Measurements from ENCODE around the gene ERICH2.

ERICH2 gene

GRCh38 chr2:170817093-170818035, 47.2 kb downstream of the ERICH2 start:
- DNase-seq (ENCODE audit: low read depth in 3 of 3): no peak

GRCh38 chr2:170818036-170818751, 48.0 kb downstream of the ERICH2 start:
- DNase-seq (ENCODE audit: low read depth in 3 of 3): no peak

GRCh38 chr2:170818752-170819470, 48.7 kb downstream of the ERICH2 start:
- DNase-seq (ENCODE audit: low read depth in 3 of 3): no peak

- no peak for DNase-seq (ENCODE audit: low read depth in 3 of 3)
These were observed 49.8 kb downstream of the ERICH2 start for GRCh38 chr2:170819680-170820664.

- DNase-seq (ENCODE audit: low read depth in 3 of 3): no peak
These were observed 50.8 kb downstream of the ERICH2 start for GRCh38 chr2:170820757-170821530.

- no peak for DNase-seq (ENCODE audit: low read depth in 3 of 3)
These were observed 51.5 kb downstream of the ERICH2 start for GRCh38 chr2:170821531-170822289.

GRCh38 chr2:170822290-170823087, 52.3 kb downstream of the ERICH2 start:
- no peak for DNase-seq (ENCODE audit: low read depth in 3 of 3)

- DNase-seq (ENCODE audit: low read depth in 3 of 3): no peak
These were observed 53.1 kb downstream of the ERICH2 start for GRCh38 chr2:170823088-170823897.

- DNase-seq (ENCODE audit: low read depth in 3 of 3): no peak
These were observed 53.7 kb downstream of the ERICH2 start for GRCh38 chr2:170823898-170824215.

GRCh38 chr2:170824526-170825015, 54.4 kb downstream of the ERICH2 start:
- no peak for DNase-seq (ENCODE audit: low read depth in 3 of 3)

GRCh38 chr2:170827841-170828532, 57.8 kb downstream of the ERICH2 start:
- no peak for DNase-seq (ENCODE audit: low read depth in 3 of 3)

- no peak for DNase-seq (ENCODE audit: low read depth in 3 of 3)
These were observed 58.3 kb downstream of the ERICH2 start for GRCh38 chr2:170828533-170828916.

GRCh38 chr2:170829036-170829435, 58.9 kb downstream of the ERICH2 start:
- no peak for DNase-seq (ENCODE audit: low read depth in 3 of 3)

GRCh38 chr2:170830166-170830565, 60.0 kb downstream of the ERICH2 start:
- no peak for DNase-seq (ENCODE audit: low read depth in 3 of 3)

- no peak for DNase-seq (ENCODE audit: low read depth in 3 of 3)
These were observed 60.9 kb downstream of the ERICH2 start for GRCh38 chr2:170831115-170831514.

GRCh38 chr2:170836027-170836426, 65.8 kb downstream of the ERICH2 start:
- DNase-seq (ENCODE audit: low read depth in 3 of 3): no peak

- no peak for DNase-seq (ENCODE audit: low read depth in 3 of 3)
These were observed 70.6 kb downstream of the ERICH2 start for GRCh38 chr2:170840717-170841210.

Data from stimulated activated CD4-positive, alpha-beta T cell treated with anti-CD3 and anti-CD28 coated beads, TNF-alpha, amount 100 ng/mL, for 4 hours (primary cell).